DMS114 treated with DMSO at 0.1 percent for 48 hours (cell line): Measurements from ENCODE around the gene PFKFB1.
"Not testable (repeated sequence)": the region's sequence is repeated elsewhere in the genome, so short reads cannot be mapped to it uniquely, and the experiment has no call there.

Experiments
- DNase-seq: peaks from one replicate; lab custom pipeline; 2025; ENCODE audit not compliant: unreplicated experiment; lab: John Stamatoyannopoulos, UW

The PFKFB1 gene

DNA sequence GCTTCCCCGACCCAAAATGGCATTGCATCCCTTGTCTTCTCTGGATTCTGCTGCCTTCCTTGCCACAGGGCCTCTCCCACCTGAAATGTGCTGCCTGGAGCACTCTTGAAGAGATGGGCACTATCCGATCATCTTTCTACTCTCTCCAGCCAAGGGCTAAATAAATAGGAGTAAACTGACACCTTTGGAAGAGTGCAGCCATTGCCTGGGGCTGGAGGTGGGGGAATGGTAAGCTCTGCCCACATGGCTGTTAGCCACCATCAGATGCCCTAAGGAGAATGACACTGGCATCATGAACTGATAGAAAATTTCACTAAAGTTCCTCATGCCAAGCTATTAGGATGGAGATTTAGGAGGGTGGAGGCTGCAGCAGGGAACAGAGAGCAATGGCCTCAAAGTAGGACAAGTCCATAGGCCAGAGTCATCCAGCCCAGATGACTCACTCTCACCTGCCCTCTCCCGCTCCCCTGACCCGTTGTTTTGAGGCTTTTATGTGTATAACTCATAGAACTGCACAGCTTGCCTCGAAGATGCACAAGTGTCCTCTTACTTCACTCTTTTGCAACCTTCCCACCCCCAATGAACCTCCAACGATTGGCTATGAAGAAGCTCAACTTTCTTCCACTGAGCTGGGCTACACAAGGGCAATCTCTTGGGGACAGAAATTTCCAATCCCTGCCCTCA is 822 bp upstream of the PFKFB1 start:
- no peak for DNase-seq

DNA sequence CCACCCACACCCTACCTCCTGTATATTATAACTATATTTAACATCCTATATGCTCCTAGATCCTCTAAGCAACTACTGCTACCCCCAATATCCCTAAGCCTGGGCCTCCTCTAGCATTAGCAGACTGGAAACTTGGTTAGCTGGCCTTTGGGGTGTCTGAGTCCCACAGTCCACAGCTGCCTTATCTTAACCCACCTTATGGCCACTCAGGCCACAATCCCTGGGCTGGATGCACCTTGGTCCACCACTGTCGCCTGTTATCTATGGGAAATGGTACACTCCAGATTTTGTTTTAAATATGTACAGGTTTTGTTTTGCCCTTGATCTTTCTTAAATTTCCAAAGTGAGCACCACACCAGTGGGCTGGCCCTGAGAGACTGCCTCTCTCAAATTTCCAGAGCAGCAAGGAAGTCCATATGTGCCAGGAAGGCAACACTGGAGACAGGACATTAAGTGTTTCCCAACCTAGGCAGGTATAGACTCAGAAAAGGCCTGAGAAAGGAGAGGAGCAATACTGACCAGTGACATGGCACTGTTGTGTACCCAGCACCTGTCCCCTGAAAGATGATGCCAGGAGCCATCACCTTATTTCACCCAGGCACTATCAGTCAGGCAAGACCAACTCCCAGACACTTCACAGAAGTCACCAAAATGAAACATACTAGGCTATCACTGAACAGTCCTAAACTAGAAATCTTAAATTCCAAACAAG is 921 bp downstream of the PFKFB1 start:
- DNase-seq = no peak

DNA sequence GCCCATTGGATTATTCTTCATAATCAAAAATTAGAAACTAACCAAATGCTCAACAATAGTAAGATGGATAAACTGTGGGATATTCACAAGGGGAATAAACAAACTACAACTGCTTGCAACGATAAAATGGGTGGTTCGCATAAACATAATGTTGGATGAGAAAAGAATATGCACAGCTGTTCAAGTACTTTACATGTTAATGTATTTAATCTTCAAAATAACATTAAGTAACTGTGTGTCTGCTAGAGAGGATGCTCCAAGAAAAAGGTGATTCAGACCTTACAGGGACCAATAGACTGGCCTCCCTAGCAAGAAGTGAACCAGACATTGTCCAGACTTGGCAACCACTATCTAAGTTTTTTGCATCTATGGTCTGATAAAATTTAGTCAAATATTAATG is 2.3 kb downstream of the PFKFB1 start:
- DNase-seq = no peak

DNA sequence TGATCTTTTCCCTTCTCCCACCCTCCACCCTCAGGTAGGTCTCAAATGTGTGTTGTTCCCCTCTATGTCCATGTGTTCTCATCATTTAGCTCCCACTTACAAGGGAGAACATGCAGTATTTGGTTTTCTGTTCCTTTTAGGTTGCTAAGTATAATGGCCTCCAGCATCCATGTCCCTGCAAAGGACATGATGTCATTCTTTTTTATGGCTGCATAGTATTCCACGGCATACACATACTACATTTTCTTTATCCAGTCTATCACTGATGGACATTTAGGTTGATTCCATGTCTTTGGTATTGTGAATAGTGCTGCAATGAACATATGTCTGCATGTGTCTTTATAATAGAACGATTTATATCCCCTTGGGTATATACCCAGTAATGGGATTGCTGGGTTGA is 10.7 kb downstream of the PFKFB1 start:
- not testable (repeated sequence) for DNase-seq

DNA sequence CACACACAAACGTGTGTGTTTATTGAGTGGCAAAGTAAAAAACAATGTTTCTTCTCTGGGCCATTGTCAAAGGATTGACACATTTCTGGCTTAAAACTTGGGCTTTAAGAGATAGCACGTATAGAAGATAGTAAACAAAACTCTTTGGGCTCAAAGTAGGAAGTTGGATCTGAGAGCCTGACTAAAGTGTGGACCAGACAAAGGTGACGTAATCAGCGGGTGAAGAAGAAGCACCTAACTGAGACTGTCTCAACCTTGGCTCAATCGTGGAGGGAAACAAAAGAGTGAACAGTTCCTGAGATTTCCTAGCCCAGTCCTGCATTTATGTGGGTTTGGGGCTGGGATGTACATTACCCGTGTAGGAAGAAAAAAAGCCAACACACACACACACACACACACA is 13.7 kb downstream of the PFKFB1 start:
- DNase-seq = no peak

DNA sequence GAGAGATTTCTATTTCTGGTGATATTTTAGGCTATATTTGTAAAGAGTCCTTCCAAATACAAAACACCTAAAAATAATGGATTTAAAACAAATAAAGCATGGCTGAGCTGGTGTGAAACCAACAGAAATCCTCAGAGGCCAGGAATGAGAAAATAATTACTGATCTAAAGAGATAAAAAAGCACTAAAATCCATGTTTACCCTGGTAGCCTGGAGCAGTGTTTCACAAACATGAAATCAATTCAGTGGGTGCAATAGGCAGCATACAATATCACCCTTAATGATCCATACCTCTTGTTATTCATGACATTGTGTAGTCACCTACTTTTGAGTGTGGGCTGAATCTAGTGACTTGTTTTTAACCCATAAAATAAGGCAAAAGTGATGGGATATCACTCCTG is 14.6 kb downstream of the PFKFB1 start:
- no peak for DNase-seq

DNA sequence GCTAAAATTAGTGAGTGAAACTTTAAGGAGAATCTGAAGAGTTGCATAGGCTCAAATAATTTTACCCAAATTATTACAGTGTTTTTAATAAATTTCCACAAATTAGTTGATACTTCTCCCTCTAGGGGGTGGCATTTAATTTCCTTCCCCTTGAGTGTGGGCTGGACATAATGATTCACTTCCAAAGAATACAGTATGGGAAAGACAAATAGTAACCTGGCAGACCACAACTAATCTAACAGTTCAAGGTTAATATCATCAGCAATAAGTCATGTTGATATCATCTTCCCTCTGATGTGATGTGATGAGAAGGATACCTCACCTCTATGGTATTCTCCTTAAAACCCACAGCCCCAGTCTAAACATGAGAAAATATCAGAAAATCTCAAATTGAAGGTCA is 15.5 kb downstream of the PFKFB1 start:
- DNase-seq = no peak

DNA sequence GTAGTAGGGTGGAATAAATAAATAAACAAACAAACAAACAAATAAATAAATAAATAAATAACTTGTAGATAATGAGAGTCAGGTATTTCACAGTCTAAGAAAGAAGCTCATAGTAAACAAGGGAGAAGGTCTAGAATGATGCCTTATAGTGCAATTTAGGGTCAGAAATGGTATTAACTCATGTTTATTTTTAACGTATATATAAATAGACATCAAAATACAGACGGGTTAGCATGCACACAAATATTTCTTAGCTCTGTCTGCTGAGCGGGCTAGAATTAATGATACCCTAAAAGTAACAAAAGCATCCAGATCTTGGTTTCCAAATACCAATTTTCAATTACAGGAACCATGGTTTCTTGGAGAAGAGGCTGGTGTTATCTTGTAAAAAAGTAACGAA is 16.6 kb downstream of the PFKFB1 start:
- DNase-seq = no peak

DNA sequence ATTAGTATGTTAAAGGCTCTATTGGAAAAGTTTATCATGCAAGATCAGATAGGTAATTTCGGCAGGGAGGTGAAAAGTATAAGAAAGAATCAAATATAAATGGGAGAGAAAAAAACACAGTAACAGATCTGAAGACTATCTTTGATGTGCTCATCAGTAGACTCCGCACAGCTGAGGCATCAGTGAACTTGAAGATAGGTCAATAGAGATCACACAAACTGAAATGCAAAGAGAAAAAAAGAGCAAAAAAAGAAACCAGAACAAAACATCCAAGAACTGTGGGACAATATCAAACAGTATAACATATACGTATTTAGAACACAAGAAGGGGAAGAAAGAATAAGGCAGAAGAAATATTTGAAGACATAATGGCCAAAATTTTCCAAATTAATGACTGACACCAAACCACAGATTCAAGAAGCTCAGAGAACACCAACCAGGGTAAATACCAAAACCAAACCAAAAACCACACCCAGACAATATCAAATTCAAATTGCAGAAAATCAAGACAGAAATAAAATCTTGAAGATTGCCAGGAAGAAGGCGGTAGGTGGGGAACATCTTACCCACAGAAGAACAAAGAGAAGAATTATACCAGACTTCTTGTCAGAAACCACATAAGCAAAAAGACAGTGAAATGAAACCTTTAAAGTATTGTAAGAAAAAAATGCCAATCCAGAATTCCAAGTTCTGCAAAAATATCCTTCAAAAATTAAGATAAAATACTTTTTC is 29.1 kb downstream of the PFKFB1 start:
- DNase-seq = no peak

DNA sequence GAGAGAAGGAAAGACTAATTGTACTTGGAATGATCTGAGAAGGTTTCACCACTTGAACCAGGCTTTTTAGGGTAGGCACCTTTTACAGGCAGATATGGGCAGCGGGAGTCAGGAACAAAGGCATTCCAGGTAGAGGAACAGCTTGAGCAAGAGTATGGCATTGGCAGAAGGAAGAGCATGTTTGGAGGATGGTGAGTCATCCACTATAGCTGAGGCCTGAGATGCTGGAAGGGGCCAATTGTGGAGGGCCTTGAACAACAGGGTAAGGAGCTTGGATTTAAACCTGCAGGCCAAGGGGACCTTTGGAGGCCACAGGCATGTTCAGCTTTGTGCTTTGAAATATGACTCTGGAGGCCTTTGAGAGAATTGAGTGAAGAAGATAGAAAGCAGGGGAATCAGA is 32.2 kb downstream of the PFKFB1 start:
- DNase-seq = no peak

DNA sequence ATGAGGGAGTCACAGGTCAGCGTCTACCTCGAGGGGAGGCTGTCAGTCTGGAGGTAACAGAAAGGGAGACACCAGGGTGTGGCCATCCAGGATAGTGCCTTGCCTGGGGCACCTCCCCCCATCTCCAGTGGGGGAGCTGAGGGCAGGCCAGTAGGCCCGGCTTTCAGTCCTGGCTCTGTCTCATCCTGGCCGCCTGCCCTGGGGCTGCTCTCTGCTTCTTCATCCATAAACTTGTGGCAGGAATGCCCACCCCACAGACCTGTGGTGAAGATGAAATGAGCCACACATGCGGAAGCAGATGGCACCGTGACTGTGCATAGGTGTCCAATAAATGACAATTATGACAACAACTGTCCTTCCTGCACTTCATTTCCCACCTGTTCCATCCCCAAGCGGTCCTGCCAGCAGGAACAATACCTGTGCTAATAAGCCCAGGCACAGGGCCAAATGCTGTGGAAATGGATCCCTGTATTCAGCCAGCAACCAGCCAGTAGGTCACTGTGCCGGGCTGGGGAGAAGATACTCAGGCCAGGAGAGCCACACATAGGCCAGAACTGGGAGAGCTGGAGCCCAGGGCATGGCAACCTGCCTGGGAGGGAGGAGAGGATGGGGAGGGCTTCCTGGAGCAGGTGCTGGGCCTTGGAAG is 43.1 kb downstream of the PFKFB1 start:
- no peak for DNase-seq

DNA sequence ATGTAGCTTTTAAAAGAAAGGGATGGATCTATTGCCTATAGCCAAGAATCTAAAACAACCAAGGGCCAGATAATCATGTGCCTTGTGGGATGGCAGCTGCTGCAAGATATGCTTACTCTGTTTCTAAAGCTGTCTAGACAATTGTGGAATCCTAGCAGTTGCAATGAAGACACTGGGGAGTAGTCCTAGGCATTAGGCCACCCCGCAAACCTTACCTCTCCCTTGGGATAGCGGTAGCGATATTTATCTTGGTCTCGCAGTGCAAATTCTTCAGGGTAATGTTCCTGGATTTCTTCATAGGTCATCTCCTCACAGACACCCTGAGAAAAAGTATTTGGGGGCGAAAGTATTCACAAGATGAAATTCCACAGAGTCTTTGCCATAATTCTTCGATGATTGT is 48.8 kb downstream of the PFKFB1 start:
- DNase-seq = no peak

DNA sequence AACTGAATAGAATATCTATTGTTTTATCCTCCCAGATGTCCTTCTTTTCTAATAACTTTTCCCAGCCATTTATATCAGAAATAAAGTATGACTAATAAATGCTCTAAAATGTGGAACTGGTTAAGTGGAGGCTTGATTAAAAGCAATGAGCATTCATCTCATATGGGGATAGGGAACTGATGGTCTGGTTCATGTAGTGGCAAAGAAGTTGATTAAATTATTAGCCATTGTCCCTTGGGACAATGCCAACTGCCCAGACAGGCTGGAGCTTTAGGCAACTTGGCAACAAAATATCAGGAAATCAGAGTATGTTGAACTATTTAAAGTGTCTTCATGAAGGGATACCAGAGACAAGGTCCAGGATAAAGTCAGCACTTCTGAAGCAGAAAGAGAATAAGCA is 49.2 kb downstream of the PFKFB1 start:
- DNase-seq = no peak

DNA sequence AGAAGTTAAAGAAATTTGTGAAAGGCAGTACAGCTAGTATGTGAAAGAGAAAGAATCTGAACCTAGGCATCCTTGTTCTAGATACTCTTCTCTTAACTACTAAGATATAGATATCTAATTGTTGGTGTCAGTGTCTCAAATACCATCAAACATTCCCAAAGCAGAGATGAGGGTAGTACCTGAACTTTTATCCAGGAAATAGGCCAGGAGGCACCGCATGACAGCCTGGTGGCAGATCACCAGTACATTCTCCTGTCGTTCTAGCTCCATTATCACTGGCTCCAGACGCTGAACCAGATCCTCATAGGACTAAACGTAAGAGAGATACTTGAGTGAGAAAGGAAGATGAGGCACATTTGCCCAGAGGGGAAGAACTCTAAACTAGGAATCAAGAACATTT is 56.6 kb downstream of the PFKFB1 start:
- DNase-seq = no peak

DNA sequence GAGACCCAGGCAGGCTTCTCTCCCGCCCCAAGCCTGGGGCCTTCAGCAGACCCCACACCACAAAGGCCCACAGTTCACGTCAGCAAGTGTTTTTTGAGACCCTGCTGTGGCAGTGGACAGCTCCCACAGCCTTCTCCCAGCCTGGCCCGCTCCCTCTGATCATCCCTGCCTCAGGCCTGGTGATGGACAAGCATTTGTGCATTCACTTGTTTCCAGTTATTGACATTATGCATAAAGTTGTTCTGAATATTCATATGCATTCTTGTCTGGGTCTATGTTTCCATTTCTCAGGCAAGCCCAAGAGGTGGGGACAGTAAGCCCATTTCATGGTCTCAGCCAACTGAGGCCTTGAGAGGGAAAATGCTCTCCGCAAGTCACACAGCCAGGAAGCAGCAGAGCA is 58.7 kb downstream of the PFKFB1 start:
- no peak for DNase-seq

DNA sequence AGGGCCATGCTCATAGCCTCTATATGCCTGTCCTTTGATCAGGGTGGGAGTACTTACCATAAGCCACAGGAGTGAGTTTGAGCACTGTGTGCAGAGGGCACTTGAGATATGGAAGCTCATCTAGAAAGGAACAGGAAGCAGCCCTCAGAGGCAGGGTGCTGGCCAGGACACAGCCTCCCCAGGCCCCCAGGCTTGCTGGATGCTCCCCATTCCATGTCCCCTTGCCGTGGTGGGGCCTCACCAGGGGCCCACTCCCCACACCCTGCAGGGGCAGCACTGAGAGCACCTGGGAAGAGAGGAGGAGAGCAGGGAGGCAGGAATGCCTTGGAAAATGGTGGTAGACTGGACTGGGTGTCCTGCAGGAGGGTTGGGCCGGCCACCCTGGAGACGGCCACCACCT is 59.1 kb downstream of the PFKFB1 start:
- no peak for DNase-seq

DNA sequence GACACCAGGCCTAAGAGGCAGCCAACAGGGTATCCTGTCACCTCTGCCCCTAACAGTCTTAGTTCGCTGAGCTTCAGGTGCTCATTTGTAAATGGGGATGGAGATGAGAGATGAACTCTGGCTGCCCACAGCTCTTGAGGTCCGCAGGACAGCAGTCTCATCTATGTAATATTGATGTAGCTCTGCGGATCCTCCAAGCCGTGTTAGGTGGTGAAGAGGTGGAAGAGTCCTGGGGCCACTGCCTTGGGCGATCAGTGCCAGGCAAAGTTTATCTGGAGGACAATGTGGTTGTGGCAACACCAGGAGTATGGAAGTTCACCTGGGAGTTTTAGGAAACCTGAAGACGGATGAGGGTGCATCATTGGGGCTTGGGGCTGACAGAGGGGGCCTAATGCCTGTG is 59.9 kb downstream of the PFKFB1 start:
- DNase-seq = no peak

DNA sequence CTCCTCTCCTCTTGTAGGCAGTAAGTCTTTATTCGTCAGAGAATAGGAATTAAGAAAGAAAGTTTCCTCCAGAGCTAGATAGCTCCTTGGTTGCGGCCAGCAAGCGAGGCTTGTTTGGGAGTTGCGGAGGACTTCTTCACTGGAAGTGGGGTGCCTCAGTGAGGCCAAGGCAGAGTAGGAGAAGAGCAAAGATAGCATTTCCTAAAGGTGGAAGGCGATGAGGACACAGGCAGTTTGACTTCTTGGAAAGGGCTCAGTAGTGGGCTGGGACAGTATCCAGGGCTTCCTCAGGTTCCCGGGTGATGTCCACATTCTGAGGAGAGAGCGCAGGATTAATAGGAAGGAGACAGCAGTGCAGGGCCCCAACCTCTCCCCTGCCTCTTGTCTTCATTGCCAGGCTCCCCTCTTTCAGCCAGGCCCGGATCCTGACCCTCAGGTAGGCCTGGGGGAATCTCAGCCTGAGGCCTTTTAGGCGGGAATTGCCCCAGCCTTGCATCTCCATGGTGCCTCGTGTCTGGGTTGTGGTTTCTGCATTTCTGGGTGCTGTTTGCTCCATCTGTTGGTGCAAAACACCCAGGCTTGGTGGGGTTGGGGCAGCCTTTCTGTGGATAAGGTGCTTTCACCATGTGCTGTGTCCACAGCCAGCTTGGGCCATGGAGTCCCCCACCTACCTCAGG is 60.7 kb downstream of the PFKFB1 start:
- no peak for DNase-seq

DNA sequence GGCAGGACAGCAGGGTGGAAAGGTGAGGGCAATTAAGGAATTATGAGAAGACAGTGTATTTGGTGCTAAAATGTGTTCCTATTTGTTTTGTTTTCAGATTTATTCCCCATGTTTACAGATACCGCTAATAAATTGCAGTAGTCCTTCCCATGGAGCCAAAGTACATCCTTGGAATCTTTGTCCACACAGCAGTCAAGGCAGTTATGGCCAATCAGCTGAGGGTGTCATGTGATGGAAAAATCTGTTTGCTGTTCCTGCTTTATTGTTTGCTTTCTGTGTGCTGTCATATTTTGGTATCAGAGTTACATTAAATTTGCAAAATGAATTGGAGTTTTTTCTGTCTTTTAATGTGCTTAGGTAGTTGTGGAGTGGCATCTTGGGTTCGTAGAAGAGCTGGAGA is 62.9 kb downstream of the PFKFB1 start:
- DNase-seq = no peak

DNA sequence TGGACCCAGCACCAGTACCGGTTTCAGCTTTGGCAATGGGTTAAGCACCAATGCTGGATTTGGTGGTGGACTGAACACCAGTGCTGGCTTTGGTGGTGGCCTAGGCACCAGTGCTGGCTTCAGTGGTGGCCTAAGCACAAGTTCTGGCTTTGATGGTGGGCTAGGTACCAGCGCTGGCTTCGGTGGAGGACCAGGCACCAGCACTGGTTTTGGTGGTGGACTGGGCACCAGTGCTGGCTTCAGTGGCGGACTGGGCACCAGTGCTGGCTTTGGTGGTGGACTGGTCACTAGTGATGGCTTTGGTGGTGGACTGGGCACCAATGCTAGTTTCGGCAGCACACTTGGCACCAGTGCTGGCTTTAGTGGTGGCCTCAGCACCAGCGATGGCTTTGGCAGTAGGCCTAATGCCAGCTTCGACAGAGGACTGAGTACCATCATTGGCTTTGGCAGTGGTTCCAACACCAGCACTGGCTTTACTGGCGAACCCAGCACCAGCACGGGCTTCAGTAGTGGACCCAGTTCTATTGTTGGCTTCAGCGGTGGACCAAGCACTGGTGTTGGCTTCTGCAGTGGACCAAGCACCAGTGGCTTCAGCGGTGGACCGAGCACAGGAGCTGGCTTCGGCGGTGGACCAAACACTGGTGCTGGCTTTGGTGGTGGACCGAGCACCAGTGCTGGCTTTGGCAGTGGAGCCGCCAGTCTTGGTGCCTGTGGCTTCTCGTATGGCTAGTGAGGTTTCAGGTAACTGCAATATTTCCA is 63.5 kb downstream of the PFKFB1 start:
- no peak for DNase-seq

DNA sequence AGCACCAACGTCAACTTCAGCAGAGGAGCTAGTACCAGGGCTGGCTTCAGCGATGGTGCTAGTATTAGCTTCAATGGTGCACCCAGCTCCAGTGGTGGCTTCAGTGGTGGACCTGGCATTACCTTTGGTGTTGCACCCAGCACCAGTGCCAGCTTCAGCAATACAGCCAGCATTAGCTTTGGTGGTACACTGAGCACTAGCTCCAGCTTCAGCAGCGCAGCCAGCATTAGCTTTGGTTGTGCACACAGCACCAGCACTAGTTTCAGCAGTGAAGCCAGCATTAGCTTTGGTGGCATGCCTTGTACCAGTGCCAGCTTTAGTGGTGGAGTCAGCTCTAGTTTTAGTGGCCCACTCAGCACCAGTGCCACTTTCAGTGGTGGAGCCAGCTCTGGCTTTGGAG is 65.1 kb downstream of the PFKFB1 start:
- no peak for DNase-seq
